NCI-H2081 (cell line): ENCODE results near the gene MFSD6L.
"Not testable (repeated sequence)": the region's sequence is repeated elsewhere in the genome, so short reads cannot be mapped to it uniquely, and the experiment has no call there.

Source experiments
- DNase-seq, 2 experiments: peaks; one replicate each; lab custom pipeline; 2025; lab: John Stamatoyannopoulos, UW

The MFSD6L gene

DNA sequence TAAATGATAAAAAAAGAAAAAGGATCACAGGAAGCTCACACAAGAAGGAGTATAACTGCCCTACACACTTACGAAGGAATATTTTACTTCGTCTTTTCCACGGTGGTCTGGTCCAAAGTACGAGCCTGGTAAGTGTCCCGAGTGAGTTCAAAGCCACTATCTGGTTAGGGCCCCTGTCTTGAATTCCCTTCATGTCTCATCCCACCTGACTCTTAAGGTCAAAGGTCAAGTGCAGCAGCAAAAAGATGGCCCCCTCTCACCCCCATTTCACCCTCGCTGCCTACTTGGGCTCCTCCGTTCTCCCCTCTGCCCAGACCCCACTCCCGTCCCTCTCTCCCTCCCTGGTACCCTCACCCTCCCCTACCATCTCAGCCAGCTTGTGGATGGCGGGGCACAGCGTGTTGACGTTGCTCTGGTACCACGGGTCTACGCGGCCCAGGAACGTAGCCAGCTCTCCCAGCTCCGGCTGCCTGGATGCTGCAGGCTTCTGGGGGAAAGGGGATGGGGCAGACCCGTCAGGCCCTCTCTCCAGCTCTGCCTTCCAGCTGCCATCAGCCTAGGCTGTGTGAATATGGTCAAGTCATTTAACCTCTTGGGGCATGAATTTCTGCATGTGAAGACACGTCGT lies 27.8 kb upstream of the MFSD6L start:
- no peak for DNase-seq

DNA sequence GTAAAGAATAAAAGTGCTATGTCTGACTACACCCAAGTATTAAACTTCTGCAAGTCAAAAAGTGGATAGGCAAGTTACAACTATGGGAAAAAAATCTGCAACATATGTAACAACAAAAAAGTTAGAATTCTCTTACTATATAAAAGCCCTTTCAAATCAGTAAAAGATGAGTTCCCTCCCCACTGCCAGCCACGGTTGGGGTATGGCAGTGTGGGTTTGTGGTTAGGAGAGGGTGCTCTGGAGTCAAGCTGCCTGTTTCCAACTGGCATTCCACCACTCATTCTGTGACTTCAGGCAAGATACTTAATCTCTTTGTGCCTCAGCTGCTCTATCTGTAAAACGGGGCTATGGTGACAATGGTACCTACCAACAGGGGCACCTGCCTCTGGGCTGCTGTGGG lies 26.6 kb upstream of the MFSD6L start:
- no peak for DNase-seq

GRCh38 chr17:8823279-8823678 lies 24.1 kb upstream of the MFSD6L start:
- DNase-seq = no peak

DNA sequence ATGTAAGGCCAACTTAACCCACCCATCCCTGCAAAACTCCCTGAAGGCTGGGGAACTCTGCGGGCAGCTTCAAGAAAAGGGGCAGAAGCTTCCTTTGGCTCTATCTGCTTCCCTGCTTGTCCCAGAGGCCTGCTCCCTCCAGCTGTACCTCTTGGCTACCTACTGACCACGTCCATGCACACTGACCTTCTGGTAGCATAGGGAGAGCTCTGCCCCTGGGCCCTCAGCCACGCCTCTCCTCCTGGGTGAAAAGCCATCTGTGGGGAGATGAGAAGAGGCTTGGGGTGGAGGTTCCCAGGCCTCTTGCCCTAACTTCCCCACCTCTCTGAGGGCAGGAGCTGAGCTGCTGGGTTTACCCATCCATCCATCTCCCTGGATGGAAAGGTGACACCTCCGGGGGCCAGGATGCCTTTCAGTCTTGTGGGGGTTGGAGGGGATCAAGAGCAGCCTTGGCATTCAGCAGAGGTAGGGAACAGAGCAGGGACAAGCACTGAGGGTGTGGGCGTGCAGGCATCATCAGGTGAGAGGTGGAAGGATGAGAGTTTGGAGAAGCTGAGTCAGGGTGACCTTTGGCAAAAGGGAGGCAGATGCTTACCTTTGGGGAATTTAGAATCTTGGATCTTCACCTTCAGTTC lies 23.4 kb upstream of the MFSD6L start:
- no peak for DNase-seq

GRCh38 chr17:8821446-8822105 lies 22.4 kb upstream of the MFSD6L start:
- DNase-seq = no peak

- DNase-seq = no peak
Observed at GRCh38 chr17:8820311-8821010, 21.3 kb upstream of the MFSD6L start.

- DNase-seq = no peak
Observed at GRCh38 chr17:8818654-8819330, 19.6 kb upstream of the MFSD6L start.

DNA sequence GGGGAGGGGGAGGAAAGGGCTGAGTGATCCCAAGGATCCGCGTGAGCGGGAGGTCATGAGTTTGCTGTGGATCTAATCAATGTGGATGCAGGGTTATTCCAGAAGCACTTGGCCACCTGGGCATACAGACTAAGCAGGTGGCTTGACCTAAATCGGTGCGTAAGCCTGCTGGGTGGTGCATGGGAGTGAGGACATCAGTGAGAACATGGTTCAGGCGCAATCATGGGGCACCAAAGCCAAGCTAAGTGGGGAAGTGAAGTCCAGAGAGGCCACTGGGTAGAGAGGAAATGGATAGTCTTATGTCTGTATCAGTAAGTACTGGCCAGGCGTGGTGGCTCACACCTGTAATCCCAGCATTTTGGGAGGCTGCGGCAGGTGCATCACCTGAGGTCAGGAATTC lies 18.9 kb upstream of the MFSD6L start:
- DNase-seq = no peak

GRCh38 chr17:8806926-8807550 lies 7.9 kb upstream of the MFSD6L start:
- DNase-seq = no peak

- DNase-seq = no peak
Observed at GRCh38 chr17:8806253-8806925, 7.2 kb upstream of the MFSD6L start.

GRCh38 chr17:8805396-8805795 lies 6.2 kb upstream of the MFSD6L start:
- DNase-seq = not testable (repeated sequence)

GRCh38 chr17:8803531-8804420 lies 4.6 kb upstream of the MFSD6L start:
- no peak for DNase-seq

DNA sequence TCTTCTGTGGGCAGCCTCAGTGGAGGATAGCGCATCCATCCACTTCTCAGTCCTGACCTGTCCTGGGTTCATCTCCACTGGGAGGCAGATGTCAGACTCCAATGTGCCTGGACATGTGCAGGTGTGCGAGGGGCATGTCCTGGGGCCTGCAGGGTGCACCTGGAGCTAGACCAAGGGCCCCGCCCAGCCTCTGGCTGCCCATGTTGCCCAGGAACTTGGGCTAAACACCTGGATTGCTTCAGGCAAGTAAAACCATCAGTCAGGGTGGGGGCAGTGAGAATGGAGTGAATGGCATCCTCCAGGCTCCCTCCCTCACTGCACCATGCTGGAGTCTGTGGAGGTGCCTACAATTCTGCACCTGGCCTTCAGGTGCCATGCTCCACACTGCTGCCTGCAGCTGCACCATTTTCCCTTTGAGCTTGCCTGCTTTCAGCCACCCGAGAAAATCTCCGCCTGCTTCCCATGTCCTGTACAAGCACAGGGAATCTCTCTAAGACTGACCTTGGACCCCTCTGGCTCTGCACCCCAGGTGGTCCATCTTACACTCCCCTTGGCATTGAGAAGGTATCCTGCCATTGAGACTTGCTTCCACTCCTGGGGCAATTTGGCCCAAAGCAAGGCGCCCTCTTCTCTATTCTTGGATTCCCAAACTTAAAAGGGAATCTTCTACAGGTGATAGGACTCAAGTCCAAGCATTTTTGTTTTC lies 2.1 kb upstream of the MFSD6L start:
- DNase-seq = no peak

DNA sequence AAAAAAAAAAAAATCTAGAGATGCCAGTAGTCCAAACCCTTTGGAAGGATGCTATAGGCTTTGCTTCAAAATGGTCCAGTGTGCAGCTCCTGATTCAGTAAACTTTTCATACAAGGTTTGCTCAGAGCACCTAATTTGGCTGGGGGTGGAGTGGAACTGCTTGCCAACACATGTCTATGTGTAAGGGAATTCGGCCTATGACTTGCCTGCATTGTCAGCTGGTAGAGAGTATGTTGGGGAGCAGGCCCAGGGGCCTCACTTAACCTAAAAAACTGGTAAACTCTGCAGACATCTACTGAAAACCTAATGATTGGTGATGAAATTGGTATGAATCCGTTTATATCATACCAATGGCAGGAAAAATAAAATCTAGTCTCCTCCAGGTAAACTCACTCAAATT lies 1.5 kb upstream of the MFSD6L start:
- no peak for DNase-seq

DNA sequence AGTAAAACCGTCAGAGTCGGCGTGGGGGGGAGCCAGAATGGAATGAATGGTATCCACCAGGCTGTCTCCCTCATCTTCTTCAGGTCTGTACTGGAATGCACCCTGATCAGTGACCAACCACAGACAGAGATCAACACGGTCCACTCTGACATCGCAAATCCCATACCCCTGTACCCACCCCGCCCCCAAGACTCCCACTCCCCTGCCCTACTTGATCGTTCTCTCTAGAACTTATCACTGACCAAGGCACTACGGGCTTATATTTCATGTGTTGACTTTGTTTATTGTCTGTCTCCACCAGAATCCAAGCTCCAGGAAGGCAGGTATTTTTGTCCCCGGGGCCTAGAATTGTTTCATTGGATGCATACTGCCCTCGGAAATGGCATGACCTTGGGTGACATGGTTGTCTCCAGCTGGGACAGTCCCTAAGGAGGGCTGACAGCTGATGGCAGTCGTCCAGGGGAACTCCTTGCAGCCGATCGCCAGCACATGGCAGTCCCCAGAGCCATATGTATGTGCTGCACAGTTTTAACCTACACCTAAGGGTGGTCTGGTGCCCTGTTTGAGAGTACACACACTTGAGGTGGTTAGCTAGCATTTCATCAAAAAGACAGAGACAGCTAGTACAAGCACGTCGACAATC lies 526 bp upstream of the MFSD6L start:
- DNase-seq = no peak

DNA sequence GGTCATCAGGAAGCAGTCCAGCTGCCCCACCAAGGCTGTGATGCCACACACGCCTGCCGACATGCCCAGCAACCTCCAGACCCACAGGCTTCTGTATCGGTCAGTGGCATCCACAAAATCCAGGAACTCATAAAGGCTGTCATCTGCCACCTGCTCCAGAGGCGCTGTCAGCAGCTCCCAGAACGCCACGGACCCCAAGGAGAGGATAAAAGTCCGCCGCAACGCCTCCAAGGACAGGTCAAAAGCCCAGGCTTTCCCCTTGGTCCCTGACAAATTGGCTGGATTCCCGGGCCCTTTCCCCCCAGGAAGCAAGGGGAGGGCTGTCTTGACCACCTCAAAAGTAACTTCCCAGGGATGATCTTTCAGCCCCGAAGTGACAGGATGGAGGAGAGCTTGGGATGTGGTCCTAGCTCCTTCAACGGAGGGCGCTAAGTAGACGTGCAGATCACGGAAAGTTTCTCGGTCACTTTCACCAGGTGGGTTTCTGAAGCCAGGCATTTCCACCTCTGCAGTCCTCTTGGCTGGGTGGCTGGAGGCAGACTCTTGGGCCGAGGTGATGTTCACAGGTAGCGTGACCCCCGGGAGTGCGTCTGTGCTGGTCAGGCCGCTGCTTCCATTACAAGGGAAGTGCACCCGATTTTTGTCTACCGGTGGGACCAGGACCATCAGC lies 854 bp downstream of the MFSD6L start:
- DNase-seq = no peak

DNA sequence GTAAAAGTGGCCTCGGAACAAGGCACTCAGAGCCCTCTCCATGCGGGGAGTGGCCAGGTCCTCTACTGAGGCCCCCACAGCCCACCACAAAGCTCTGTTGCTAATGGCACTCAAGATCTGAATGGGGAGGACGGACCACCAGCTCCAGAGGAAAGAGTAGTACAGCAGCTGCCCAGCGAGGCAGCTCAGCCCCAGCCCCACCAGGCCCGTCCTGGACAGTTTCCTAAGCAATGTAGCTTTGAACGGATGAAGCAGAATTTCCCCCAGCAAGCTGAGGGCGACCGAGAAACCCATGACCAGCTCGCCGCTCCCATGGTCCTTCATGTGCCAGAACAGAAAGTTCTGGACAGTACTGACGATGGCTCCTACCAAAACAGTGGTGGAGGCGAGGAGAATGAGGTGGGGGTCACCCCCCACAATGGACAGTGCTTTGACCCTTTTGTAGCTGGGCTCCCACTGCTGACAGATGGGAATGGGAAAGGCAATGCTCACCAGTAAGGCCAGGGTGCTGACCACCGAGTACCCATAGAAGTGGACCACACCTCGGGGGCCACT lies 1.5 kb downstream of the MFSD6L start:
- DNase-seq = no peak

GRCh38 chr17:8794636-8795035 lies 4.5 kb downstream of the MFSD6L start:
- DNase-seq = no peak
